HG03060 (cell line): Measurements from ENCODE around the gene C1GALT1C1.
A peak's percentile ranks its signal among the peaks of the same experiment; 100 is the strongest.
"Not testable (repeated sequence)": the region's sequence is repeated elsewhere in the genome, so short reads cannot be mapped to it uniquely, and the experiment has no call there.

Experiments
- ATAC-seq: cut with Tn5 transposase; IDR thresholded peaks from one replicate; pipeline ENCODE4 v1.9.1; 2021; ENCODE audit warnings: low read depth, moderate number of reproducible peaks; ENCODE audit not compliant: unreplicated experiment

C1GALT1C1 gene

DNA sequence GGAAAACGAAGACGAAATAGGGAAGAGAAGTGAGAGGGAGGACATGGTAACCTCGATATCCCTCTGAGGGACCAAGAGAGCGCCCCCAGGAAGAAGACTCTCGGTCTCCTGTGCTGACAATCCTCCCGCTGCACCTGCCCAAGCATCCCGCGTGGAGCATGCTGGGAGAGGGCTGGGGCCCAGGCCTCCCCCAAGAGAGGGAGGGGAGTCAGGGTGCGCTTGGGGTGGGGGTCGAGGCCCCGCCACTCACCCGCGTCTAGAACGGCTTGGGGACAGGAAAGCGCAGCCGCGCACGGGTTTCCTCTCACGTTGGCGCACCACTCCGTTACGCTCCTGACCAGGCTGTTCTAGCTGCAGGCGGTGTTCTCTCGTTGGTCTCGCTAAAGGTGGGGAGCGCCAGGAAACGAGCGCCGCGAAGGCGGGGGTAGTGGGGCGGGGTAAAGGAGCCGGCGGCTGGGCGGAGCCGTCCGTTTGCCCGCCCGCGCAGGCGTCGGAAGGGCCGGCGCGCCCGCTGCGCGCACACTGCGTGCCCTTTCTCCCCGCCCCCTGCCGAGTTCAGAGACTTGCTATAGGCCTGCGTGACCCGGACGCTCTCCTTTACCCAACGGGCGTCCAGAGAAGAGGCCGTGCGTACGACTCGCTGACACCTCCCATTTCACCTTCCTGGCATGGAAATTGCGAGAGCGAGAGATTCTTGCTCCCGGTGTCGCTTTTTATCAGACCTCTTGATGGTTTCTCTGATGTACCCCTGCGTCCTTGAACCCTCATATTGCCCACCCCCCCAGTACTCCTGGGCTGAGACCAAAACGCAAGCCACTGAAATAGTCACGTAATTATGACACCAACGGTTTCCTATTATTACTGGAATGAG, at the start of gene C1GALT1C1:
Gene C1GALT1C1, minus strand, starts transcription at position 388 of the 871 bp plus-strand sequence. CDS start 2,888 bp downstream, outside the sequence.
- ATAC-seq = peak; percentile 93

DNA sequence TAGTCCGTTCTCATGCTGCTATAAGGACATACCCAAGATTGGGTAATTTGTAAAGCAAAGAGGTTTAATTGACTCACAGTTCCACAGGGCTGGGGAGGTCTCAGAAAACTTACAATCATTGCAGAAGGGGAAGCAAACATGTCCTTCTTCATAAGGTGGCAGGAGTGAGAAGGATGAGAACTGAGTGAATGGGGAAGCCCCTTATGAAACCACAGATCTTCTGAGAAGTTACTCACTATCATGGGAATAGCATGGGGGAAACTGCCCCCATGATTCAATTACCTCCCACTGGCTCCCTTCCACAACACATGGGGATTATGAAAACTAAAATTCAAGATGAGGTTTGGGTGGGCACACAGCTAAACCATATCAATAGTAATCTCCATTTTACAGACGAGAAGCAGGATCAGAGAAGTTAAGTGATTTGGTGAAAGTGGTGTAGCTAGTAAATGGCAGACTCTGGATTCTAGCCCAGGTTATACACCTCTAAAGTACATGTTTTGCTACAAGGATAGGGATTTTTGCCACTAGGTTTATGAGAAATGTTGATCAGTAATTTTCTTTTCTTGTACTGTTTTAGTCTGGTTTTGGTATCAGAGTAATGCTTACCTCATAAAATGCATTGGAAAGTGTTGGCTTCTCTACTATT, 47.3 kb upstream of the C1GALT1C1 start:
- no peak for ATAC-seq

GRCh38 chrX:120672841-120673530, 43.1 kb upstream of the C1GALT1C1 start:
- ATAC-seq = no peak

DNA sequence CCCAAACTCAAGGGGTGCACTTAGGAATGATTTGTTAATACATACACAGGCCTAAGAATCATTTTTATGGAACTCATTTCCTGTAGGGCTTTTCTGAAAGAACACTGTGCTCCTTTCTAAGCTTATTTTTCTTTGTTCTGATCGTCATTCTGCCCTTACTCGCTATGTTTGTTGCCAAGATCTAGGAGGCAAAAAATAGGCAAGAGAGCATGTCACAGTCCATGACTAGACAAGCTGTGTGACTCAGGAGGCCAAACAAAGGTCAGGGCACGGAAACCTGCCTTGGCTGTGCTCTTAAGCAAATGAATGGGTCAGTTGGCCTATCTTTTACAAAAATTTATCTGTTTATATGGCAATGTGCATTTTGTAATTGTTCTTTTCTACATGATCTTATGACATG, 42.5 kb upstream of the C1GALT1C1 start:
- ATAC-seq = no peak

GRCh38 chrX:120671963-120672362, 42.1 kb upstream of the C1GALT1C1 start:
- no peak for ATAC-seq

DNA sequence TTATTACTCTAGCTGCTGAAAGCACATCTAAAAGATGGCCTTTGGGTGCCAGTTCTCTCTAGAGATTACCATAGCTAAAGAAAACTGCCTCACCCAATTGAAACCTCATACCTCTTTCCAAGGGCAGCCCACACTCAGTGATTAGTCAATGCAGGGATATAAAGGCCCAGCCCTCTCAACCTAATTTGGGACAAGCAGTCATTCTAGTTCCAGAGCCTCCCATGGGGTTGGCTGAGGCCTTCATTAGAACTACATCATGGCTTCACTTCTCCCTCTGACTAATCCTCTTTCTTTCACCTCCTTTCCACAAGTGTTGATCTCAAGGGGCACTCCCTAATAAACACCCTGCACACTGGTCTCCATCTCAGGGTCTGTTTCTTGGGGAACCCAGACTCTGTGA, 38.5 kb upstream of the C1GALT1C1 start:
- ATAC-seq = no peak

GRCh38 chrX:120664535-120664934, 34.7 kb upstream of the C1GALT1C1 start:
- ATAC-seq = not testable (repeated sequence)

GRCh38 chrX:120664081-120664480, 34.2 kb upstream of the C1GALT1C1 start:
- no peak for ATAC-seq

DNA sequence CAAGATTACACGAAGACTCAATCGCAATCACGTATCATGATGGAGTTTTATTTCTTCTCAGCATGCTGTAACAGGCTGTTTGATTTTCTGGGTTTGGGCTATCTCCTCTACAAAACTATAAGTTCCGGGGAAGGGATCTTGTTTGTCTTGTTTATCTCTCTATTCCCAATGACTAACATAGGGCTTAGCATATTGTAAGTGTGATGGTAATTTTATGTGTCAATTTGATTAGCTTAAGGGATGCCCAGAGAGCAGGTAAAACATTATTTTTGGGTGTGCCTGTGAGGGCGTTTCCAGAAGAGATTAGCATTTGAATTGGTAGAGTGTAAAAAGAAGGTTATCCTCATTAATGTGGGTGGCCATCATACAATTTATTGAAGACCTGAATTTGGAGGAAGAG, 32.8 kb upstream of the C1GALT1C1 start:
- ATAC-seq = no peak

- ATAC-seq = no peak
Measured at GRCh38 chrX:120660637-120661036, 30.8 kb upstream of the C1GALT1C1 start.

GRCh38 chrX:120653000-120653399, 23.1 kb upstream of the C1GALT1C1 start:
- ATAC-seq = no peak

- not testable (repeated sequence) for ATAC-seq
Measured at GRCh38 chrX:120652256-120652655, 22.4 kb upstream of the C1GALT1C1 start.

GRCh38 chrX:120647127-120647526, 17.3 kb upstream of the C1GALT1C1 start:
- no peak for ATAC-seq

DNA sequence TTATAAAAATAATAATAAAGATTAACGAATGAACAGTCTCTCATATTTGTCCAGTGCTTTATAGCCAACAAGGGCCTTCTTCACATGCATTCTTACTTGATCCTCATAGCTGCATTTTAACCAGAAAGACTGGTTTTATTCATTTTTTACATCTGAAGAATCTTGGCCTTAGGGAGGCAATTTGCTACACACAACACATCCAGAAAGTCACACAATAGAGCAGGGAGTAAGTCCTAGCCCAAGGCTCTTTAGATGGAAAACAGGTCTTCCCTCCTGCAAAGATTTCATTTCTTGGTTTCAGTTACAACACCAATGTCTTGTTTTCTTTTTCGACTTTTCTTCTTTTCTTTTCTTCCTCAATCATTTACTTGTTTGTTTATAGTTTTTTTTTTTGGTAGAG, 13.0 kb upstream of the C1GALT1C1 start:
- ATAC-seq = no peak

DNA sequence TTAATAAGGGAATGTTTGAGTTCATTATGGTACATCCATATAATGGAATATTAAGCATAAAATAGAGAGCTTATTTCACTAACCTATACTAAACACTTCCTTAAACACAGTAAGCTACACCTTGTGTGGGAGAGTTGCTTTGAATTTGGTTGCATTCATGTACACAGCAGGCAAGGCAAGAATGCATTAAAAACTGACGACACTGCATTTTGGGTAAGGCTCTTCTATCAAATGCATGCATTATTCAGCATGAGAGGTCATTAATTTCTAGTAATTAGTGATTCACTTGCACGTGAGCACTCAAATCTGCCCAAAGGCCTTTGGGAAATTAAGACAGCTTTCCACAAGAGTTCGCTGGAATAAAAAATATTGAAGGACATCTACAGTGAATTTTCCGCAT, 8.8 kb upstream of the C1GALT1C1 start:
- no peak for ATAC-seq

GRCh38 chrX:120625371-120625770, 4.5 kb downstream of the C1GALT1C1 start:
- no peak for ATAC-seq

- no peak for ATAC-seq
Measured at GRCh38 chrX:120617996-120618630, 11.7 kb downstream of the C1GALT1C1 start.

DNA sequence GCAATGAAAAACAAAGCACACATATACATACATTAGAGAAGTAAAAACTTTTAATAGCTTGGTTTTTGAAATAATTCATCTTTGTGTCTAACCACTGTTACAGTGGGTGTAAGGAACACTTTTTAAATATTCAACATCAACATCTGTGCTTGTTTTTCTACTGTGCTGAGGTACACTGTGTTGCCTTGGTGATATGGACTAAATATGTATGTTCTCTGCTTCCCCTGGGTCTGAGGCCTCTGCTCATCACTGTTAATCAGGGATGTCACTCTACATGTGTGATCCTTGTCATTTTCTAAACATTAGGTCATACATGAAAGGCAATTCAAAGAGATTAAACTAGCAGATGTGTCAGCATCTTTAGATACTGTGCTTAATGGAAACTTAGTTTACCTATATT, 15.0 kb downstream of the C1GALT1C1 start:
- no peak for ATAC-seq

- ATAC-seq = no peak
Measured at GRCh38 chrX:120612086-120612485, 17.8 kb downstream of the C1GALT1C1 start.

GRCh38 chrX:120604361-120604782, 25.5 kb downstream of the C1GALT1C1 start:
- no peak for ATAC-seq
